Upper lobe of left lung (tissue), 4 donors: ENCODE data around the gene NAA50.

ENCODE experiments used
- CTCF ChIP-seq, 6 experiments: fragments of 450-650 bp in 4 of 6; fragments of 200-600 bp in 2 of 6; sonication (generic) in 2 of 6; IDR thresholded peaks; one replicate each; pipeline ENCODE4 v1.5.1; 2016 to 2019; ENCODE audit warnings: antibody characterized with exemption in 6 of 6
- EP300 ChIP-seq, 4 donors: sonication (generic); formaldehyde crosslinking; IDR thresholded peaks; one replicate each; pipeline ENCODE4 v1.5.1; 2017; ENCODE audit warnings: antibody characterized with exemption in 4 of 4, control low read depth in 2 of 4
- POLR2A ChIP-seq, 4 donors: fragments of 450-650 bp; IDR thresholded peaks; one replicate each; pipeline ENCODE4 v1.5.1; 2016 to 2017; ENCODE audit warnings: antibody characterized with exemption in 4 of 4, mild to moderate bottlenecking in 2 of 4
- POLR2AphosphoS5 ChIP-seq, 2 donors: sonication (generic); formaldehyde crosslinking; IDR thresholded peaks; one replicate each; pipeline ENCODE4 v1.5.1; 2017; ENCODE audit warnings: antibody characterized with exemption in 2 of 2

DNA sequence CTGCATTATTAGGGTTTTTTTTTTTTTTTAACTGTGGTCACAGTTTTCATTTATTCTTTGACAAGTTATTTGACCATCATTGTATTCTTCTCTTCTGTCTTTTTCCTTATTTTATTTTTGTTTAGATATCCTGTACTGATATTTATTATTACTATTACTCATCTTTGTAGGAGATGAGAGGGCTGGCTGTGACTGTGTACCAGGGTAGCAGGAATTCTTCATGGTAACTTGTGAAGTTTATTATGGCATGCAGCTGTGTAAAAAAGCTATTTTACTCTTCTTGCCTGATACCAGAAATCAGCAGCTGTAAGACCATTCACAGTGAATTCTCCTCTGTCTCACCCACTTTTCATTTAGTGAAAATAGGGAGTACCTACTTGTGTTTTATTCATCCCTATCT lies 45.3 kb upstream of the NAA50 start:
- no peak for TF ChIP-seq POLR2AphosphoS5 (IDR thresholded peaks at IDR 0.05)
- TF ChIP-seq CTCF (IDR thresholded peaks at IDR 0.05): no peak
- no peak for TF ChIP-seq POLR2A (IDR thresholded peaks at IDR 0.05)
- TF ChIP-seq EP300 (IDR thresholded peaks at IDR 0.05): no peak
